HG03354 (cell line): Measurements from ENCODE around the gene NDUFV3.
"Not testable (repeated sequence)": the region's sequence is repeated elsewhere in the genome, so short reads cannot be mapped to it uniquely, and the experiment has no call there.

Experiments used
- ATAC-seq: cut with Tn5 transposase; IDR thresholded peaks from one replicate; pipeline ENCODE4 v1.9.1; 2021; ENCODE audit warnings: mild to moderate bottlenecking; ENCODE audit not compliant: unreplicated experiment, poor library complexity, severe bottlenecking

The NDUFV3 gene

DNA sequence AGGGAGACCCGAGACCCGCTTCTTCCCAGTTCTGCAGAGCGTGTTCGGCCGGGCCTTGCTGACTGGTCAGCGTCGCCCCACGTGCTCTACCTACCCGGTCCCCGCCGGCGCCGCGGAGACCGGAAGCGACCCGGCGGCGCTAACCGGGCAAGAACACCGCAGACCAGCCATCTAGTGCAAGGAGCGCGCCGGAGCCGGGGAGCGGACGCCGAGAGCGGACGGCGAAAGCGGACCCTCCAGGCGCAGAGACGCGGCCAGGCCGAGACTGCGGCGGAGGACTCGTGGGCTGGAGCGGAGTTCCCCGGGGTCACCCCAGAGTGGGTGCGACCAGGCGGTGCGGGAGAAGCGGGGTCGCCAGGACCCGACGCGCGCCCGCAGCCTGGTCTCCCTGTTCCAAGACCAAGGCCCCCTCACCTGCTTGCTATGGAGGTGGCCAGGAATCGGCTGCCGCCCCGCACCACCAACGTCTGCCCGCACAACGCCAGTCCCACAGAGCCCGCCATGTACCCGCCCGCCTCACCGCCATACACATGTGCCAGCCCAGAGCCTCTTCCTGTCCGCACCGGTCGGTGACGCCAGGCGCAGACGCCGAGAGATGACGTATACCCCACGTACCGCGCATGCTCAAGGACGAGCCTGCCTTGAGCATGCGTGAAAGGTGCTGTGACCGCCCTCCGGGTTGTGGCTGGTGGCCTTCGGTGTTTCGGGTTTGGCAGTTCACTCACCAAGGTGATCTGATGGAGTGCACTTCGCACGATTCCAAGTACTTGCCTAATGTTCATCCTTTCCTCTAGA lies 13.9 kb upstream of the NDUFV3 start, which contains the start of gene WDR4:
TSS of gene WDR4 (minus strand) at position 547 of the 795 bp plus-strand sequence. CDS start at position 503, 44 bp downstream.
- peak; percentile 88 for ATAC-seq

DNA sequence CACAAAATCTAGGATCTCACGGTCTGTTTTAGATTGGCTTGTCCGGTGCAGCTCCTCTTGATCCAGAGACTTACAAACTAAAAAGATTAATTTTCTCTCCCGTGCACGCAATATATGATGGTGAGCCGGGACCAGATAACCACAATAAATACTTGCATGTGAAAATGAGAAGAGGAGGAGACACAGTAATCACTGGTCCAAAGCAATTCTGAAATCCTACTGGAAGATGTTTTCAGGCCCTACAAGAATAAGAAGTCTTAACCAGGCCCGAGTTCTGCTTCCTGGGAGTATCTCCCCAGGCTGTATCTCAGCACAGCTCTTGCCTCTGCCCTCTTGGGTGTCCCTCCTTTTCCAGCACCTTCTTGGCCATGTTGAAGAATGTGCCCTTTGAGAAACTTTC lies 12.8 kb upstream of the NDUFV3 start:
- no peak for ATAC-seq

DNA sequence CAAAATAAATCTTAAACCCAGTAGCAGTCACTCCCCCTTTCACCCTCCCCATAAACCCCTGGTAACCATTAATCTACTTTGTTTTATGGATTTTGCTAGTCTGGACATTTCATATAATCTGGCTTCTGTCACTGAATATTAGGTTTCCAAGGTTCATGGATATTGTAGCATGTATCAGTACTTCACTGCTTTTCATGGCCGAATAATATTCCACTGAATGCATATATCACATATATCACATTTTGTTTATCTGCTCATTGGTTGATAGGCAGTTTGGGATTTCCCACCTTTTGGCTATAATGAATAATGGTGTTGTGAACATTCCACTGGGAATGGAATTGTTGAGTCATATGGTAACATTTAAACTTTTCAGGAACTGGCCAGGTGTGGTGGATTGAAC lies 9.2 kb upstream of the NDUFV3 start:
- no peak for ATAC-seq

DNA sequence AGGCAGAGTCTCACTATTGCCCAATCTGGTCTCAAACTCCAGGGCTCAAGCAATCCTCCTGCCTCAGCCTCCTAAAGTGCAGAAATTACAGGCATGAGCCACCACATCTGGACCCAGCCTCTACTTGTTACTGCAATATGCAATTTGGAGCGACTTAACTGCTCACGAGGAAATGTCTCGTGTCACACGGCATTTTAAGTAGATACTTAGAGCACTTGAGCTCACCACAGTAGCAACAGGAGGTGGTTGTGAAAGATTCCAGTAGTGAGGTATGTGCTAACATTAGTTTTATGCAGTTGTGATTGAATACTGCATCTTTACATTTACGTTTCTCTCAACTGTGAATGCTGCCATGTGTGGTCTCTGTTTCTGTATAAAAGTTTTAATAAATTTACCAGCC lies 5.8 kb upstream of the NDUFV3 start:
- ATAC-seq: no peak

DNA sequence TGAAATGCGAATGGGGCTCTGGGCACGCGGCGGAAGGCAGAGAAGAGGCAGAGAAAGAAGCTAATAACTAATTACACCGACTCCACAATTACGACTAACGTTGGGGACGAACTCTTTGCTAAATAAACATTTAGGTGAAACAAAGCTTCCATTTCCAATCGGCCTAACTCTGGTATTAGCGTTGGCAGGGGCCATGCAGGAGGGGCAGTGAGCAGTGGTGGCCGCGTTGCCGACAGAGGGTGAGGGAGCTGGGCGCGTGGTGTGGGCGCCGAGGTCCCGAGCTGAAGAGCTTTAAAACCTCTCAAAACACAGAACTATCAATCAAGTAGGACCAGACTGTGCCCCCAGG lies 553 bp upstream of the NDUFV3 start:
- ATAC-seq: no peak

DNA sequence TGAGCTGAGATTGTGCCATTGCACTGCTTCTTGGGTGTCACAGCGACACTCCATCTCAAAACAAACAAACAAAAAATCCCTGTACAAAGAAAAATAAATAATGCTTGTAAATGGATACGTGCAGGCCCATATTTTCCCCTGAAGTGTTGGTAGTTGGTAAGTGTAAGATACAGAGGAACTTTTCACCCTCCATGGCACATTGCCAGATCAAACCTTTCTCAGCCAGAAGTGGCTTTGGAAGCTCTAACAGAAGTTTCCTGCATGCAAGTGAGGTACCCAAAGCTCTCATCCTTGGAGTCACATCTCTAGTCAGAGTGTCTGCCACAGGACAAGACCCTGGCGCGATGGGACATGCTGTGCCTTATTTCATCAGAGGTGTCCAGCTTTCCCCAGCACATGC lies 7.3 kb downstream of the NDUFV3 start:
- ATAC-seq: no peak

DNA sequence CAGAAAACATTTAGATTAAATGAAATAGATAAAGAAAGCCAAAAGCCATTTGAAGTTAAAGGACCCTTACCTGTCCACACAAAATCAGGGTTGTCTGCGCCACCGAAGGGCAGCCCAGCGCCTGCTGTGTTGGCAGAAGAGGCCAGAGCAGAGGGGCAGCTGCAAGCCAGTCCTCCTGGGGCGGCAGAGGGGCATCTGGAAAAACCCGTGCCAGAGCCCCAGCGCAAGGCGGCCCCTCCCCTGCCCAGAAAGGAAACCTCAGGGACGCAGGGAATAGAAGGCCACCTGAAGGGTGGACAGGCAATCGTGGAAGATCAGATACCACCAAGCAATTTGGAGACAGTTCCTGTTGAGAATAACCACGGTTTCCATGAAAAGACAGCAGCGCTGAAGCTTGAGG lies 10.7 kb downstream of the NDUFV3 start:
- ATAC-seq: no peak

DNA sequence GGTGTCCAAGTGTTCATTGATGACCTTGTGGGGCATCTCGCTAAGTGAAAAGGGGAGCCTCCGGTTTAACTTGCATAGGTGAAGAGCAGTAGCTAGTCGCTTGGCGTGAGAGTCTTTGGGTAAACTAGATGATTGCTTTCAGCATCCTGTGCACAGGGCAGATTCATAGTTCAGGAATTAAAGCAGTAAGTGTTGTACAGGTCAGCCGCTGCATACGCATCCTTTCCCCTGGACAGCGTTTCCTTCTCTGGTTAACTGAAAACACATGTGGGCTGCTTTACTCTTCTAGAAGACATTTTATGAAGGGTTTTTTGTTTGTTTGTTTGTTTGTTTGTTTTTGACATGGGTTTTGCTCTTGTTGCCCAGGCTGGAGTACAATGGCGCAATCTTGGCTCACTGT lies 12.1 kb downstream of the NDUFV3 start:
- no peak for ATAC-seq

DNA sequence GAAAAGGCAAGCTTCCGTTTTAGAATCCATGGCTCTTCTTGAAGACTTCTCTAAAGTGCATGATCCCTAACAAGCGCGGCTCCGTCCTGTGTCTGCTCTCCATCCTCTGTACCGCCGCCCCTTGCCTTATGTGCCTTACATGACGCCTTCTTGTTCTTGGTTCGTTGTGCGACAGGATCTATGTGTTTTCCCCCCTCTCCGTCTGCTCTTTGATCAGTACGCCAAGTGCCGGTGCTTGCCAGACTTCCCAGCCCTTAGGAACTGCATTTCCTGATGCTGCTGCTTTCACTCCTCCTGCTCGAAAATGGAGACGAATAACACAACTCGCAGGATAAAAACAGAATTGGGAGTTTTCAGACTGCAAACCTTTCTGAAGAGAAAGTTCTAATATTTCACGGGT lies 13.1 kb downstream of the NDUFV3 start:
- no peak for ATAC-seq

DNA sequence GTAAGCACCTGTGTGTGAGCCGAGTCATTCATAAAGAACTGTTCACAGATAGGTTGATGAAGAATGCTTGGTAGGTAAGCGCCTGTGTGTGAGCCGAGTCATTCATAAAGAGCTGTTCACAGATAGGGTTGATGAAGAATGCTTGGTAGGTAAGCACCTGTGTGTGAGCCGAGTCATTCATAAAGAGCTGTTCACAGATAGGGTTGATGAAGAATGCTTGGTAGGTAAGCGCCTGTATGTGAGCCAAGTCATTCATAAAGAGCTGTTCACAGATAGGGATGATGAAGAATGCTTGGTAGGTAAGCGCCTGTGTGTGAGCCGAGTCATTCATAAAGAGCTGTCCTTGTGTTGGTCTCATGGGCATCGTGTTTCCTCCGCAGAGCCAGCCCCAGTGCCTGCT lies 15.4 kb downstream of the NDUFV3 start:
- ATAC-seq: not testable (repeated sequence)

DNA sequence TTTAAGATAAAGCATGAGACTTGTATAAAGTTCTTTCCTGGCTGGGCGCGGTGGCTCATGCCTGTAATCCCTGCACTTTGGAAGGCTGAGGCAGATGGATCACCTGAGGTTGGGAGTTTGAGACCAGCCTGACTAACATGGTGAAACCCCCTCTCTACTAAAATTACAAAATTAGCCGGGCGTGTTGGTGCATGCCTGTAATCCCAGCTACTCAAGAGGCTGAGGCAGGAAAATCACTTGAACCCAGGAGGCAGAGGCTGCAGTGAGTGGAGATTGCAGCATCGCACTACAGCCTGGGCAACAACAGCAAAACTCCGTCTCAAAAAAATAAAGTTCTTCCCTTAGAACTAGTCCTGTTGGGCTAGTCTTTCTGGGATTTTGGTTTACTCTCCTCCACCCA lies 18.8 kb downstream of the NDUFV3 start:
- ATAC-seq: not testable (repeated sequence)

DNA sequence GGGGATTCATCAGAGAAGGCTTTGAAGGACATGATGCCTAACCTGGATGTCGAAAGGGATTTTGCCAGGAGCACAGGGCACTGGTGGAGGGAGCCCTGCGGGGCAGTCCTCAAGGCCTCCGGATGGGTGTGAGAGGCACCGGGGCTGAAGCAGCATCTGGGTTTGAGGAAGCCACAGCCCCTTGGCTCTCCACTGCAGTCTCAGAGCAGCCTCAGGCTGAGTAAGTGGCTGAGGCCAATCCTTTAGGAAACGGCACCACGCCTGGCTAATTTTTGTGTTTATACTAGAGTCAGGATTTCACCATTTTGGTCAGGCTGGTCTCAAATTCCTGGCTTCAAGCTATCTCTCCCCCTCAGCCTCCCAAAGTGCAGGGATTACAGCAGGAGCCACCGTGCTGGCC lies 20.4 kb downstream of the NDUFV3 start:
- ATAC-seq: no peak

- ATAC-seq: no peak
Observed at GRCh38 chr21:42918291-42918690, 25.2 kb downstream of the NDUFV3 start.

DNA sequence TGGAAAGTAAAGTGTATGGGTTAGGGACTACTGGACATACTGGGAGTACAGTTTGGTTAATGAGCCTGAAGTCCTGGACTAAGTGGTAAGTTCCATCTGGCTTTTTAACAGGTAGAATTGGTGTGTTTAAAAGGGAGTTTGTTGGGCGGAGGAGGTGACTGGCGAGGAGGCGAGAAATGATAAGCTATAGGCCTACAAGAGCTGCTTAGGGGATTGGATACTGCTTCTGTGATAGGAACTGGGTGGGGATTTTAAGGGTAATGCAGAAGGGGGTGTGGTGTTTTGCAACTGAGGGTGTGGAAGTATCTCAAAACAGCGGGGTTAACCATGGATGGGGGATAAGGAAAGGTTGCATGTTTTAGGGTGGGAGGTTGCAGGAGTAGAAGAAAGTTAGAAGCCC lies 28.8 kb downstream of the NDUFV3 start:
- no peak for ATAC-seq

DNA sequence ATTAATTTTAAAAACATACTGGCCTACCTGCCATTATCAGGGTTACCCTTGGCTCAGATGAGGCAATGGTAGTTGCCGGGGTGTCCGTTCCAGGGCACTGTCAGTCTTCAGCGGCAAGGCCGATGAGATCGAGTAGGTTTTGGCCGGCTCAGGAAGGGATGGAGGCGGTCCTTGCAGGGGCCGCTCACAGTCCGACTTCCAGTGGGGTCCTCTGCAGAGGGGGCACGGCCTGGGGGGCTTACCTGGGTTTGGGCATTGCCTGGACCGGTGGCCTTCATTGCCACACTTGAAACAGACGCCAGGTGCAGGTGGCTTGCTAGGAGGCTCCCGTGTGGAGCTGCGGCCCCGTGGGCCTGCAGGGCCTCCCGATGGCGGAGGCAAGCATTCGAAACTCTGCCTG lies 29.8 kb downstream of the NDUFV3 start:
- ATAC-seq: no peak

DNA sequence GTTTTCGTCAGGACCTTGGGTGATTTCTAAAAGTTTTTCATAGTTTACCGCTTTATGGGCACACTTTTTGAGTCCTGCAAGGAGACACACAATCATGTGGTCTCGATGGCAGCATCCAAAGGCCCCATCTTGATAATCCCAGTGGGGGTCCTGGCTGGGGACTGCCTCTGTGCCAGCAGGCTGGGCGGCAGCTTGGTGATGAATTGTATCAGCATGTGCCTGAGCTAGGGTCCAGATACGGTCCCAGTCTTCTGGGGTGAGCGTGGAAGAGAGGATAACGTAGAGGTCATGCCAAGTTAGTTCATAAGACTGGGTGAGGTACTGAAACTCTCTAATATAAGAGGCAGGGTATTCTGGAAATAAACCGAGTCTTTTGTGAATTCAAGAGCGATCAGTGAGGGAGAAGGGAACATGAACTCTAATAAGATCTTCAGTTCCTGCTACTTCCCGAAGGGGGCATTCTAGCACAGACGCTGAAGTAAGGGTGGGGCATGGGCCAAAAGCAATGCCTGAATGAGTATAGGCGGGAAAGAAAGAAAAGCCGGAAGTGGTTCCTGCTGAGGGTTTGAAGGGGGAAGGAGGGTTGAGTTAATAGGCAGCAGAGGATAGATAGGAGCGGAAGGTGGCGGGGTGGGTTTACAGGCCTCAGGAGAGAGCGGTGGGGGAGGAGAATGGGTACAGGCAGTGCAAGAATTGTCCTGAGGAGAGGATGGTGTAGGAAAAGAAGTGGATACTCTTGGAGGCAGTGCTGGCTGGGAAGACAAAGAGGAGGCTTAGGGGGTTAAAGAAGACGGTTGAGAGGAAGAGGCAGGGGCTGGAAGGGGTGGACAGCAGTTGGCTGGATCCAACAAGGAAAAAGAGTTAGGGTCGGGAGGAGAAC lies 30.7 kb downstream of the NDUFV3 start:
- ATAC-seq: peak; percentile 81

GRCh38 chr21:42924433-42924751 lies 31.3 kb downstream of the NDUFV3 start:
- no peak for ATAC-seq

- no peak for ATAC-seq
Observed at GRCh38 chr21:42925114-42925926, 32.2 kb downstream of the NDUFV3 start, which contains the start of gene ERVH48-1. ERVH48-1 (minus strand) TSS chr21:42925630; CDS start chr21:42919006, 6,624 bp downstream.

GRCh38 chr21:42927474-42928200 lies 34.5 kb downstream of the NDUFV3 start:
- ATAC-seq: not testable (repeated sequence)

- ATAC-seq: no peak
Observed at GRCh38 chr21:42929969-42930368, 36.9 kb downstream of the NDUFV3 start.
